ENCODE measurements around the gene HOXA11.

- TF ChIP-seq CTCF (conservative IDR thresholded peaks at IDR 0.05) (no peak), ZFX (IDR thresholded peaks at IDR 0.05) (no peak)
These were observed 22.4 kb upstream of the HOXA11 start for GRCh38 chr7:27207348-27207985.

Data from C4-2B (cell line).